ENCODE data around the gene STAT4.

The STAT4 gene

DNA sequence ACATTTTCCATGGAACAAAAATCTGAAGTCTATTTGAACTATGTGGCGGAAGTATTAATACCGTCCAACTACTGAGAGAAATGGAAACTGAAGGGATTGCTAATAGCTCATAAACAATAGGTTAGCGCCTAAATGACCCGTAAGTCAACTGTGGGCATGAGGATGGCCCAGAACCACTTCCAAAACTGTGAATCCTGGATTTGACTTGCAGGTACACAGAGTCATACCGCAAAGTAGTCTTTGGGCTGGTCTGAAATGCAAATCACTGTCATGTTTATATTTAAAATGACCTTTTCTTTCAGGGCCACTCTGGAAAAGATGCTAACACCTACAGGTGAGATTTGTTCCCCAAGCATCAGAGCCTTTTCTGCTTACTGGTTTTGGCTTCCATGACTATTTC, 50.6 kb downstream of the STAT4 start:
- no peak for DNase-seq (ENCODE audit: low read depth in 1 of 2, low spot score in 1 of 2)

DNA sequence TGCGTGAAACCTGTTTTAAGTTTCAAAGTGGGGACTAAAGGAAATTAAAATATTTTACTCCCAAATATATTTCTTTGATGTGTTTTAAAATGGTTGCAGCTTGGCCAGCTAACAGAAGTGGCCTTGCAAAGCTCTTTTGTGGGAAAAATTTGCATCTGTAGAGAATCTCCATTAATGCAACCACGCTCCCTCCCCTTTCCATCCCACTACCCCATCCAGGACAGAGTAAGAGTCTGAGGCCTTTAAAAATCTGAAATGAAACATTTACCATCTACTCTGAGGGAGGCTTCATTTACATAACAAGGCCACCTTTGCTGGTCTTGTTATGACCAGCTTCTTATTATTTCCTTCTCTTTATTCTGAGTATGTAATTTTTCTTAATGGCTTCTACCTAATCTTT, 63.5 kb downstream of the STAT4 start:
- DNase-seq (ENCODE audit: low read depth in 1 of 2, low spot score in 1 of 2) = no peak

DNA sequence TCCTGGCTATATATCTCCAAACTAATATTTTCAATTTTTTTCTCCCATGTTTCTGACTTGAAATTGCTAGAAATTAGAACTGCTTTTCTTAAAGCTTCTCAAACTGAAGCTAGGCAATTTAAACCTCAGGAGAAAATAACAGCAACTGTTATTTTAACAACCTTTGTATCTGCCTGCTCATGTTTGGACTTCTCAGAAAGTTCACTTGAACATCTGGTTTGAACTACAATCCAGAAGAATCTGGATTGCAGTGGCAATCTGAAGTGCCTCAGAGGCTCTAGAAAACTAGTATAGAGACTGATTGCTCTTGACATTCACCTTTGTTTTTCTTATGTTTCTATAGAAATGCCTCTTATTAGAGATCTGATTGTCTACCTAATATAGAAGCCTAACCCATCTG, 64.1 kb downstream of the STAT4 start:
- no peak for DNase-seq (ENCODE audit: low read depth in 1 of 2, low spot score in 1 of 2)

DNA sequence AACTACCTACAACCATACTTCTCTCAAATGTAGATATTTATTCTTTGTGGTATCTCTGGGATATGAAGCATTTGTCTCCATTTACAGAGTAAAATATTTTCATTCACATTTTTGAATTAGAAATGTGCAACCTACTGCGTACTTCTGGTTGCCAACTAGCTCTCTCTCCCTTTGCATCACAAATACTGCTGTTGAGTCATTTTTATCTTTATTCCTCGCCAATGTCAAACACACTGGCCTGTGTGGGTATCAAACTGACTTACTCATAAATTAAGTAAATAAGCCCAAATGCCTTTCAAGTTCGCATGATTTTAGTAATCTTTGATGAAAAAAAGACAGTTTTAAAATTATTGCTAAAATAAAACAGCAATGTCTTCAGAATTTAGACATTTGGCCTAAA, 67.3 kb downstream of the STAT4 start:
- no peak for DNase-seq (ENCODE audit: low read depth in 1 of 2, low spot score in 1 of 2)

DNA sequence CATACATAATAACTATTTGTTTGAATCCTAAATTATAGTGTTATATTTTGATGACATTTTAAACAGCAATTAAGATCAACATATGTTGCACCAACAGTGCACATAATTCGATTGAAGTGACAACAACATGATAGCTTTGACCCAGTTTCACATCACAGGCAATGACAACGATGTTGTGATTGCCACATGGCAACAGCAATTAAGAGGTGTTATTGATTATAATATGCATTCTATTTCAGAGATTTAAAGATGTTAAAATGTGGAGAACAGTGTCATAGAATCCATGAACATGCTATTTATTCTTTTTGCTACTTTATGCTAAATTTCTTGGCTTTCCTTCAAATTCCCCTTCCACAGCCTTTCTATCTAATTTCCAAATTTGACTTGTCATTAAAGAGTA, 68.5 kb downstream of the STAT4 start:
- no peak for DNase-seq (ENCODE audit: low read depth in 1 of 2, low spot score in 1 of 2)

DNA sequence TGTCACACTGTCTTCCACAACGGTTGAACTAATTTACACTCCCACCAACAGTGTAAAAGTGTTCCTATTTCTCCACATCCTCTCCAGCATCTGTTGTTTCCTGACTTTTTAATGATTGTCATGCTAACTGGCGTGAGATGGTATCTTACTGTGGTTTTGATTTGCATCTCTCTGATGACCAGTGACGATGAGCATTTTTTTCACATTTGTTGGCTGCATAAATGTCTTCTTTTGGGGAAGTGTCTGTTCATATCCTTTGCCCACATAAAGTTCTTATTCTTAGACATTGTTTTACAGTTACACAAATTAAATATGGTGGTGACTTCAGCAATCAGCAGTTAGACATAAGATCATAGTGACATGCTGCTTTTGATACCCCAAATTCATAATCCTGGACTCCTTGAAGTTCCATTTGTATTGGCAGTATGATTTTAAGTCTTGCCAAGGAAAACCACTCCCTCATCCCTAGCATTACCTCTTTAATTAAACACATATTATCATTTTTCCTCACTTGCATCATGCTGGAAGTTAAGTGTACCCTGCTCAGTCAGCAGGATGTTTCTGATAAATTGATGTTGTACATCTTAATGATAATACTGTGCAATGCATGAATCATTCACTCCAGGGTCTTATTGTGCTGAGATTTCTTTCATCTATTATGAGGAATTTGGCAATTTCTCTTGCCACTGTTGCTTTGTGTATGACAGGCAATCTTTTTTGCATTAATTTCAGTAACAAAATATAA, 69.2 kb downstream of the STAT4 start:
- DNase-seq (ENCODE audit: low read depth in 1 of 2, low spot score in 1 of 2) = no peak

DNA sequence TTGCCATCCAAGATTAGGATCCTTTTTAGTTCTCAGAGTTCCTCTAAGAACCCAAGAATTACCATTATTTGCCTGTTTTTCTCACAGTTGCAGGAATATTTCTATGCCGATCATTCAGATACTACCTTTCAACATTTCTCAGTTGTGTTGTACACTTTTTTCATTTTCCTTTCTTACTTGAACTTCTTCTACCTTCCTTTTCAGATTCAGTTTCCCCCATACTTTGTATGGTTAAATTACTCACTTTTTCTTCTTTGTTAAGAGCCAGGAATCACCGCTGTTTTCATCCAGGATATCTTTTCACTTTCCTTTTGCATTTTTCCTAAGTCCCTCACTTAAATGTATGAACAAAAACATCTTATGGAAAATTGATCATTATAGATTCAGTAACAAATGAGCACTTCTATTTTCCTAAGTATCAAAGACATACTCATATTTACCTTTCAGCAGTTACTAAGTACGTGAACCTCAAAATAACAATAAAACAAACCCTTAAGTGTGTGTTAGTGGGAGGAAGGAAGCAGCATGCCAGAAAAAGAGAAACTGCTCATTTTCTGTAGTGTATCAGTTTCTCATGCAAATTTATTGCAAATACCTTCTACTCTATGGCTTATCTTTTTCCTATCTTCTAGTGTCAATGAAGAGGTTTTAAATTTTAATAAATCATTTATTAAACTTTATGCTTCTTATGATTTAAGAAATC, 72.5 kb downstream of the STAT4 start:
- DNase-seq (ENCODE audit: low read depth in 1 of 2, low spot score in 1 of 2) = no peak

DNA sequence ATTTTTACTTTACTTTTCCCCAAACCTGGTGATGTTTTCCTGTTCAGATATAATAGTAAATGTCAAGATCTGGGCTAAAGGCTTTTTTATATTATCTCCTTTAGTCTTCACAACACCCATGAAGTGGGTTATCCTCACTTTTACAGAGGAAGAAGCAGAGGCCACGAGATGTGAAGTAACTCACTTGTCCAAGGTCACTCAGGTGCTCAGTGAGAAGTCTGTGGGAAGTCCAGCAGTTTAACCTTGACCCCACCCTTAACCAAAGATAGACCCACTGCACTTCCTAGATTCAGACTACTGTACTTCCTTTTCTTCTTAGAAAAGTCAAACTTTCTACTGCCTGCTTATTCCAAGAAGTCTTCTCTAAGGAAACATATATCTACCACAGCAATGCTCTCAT, 80.5 kb downstream of the STAT4 start:
- no peak for DNase-seq (ENCODE audit: low read depth in 1 of 2, low spot score in 1 of 2)

DNA sequence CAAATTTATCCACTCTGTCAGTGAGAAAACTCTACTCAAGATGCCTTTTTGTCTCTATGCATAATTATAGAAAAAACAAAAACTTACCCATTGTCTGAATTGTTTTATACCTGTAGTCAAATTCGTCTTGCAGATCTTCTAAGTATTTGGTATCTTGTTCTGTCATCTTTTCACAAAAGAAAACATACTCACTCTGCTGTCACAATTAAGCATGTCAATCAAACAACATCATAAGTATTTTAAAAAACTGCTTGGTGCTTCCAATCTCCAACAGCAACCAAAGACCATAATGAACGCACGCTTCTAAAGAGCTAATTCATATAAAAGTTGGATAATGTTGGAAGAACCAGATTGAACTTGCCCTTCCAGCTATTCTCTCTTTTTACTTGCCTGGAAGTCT, 81.2 kb downstream of the STAT4 start:
- DNase-seq (ENCODE audit: low read depth in 1 of 2, low spot score in 1 of 2) = no peak

DNA sequence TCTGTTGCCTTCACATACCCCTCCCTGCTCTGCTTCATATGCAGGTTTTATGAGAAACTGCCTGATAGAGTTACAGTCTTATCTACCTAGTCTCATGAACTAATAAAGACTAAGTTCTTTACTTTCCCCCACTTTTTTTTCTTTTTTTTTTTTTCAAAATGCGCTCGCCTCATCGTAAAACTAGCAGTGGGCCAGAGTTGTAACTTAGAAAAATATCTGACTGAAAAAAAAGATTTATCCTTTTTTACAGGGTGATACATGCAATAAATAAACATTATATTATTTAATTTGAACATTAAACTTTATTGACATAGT, 83.9 kb downstream of the STAT4 start:
- no peak for DNase-seq (ENCODE audit: low read depth in 1 of 2, low spot score in 1 of 2)

DNA sequence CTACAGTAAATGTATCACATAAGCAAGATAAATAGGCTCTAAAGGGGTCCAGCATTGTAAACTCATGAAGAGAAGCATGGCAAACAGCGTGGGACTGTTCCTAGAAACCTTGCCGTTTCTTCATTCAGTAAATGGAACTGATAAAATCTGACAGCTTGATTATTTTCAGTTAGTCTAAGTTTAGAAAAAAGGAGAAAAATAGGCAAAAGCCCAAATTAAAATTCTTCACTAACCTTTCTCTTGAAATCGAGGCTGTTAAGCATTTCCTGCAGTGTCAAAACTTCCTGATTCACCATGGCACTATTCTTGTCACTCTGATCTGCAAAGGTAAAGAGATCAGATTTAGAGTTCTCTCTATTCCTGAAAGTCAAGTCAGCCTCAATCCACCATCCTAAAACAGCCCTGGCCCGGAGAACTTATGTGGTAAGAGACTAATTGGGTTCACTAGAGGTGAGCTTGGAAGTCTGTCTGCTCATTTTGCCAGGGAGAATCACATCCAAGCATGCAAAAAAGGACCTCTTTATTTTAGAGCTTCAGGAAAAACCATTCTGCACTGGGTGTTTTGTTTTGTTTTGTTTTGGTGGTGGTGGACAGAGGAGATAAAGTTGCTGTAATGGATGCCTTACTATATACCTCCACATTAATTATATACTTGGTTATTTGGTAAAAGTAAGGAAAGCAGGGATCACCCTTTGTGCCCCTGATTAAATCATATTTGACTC, 84.4 kb downstream of the STAT4 start:
- DNase-seq (ENCODE audit: low read depth in 1 of 2, low spot score in 1 of 2) = no peak

DNA sequence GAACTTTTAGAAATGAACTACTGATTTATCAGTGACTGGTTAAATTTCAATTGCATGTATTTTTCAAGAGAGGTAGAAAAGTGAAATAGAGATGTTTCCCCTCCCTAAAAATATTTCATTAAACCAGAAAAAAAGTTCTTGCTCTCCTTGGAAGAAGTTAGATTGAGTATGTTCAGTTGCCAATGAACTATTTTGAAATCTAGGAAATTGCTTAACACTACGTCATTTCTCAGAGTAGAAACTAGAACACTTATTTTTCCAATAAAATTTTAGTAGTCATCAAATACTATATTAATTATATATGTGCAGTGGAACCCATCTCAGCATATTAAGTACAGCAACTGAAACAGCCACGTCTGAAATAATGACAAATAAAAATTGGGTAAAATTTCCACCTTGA, 85.0 kb downstream of the STAT4 start:
- DNase-seq (ENCODE audit: low read depth in 1 of 2, low spot score in 1 of 2) = no peak

DNA sequence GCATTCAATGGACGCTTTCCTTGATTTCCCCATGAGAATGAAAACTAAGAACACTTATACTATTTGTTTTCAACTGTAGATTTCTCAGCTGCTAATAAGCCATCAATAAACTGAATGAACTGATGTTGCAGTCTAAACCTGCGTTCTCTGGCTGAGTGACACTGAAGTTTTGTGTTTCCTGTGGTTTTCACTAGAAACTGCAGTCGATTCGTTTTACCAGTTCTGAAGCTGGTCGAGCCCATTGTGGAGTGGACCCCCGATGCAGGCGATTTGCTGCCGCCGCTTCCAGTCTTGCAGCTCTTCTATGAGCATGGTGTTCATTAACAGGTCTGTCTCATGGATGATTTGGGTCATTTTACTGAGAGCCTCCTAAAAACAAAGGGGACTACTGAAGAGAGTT, 86.2 kb downstream of the STAT4 start:
- DNase-seq (ENCODE audit: low read depth in 1 of 2, low spot score in 1 of 2) = no peak

DNA sequence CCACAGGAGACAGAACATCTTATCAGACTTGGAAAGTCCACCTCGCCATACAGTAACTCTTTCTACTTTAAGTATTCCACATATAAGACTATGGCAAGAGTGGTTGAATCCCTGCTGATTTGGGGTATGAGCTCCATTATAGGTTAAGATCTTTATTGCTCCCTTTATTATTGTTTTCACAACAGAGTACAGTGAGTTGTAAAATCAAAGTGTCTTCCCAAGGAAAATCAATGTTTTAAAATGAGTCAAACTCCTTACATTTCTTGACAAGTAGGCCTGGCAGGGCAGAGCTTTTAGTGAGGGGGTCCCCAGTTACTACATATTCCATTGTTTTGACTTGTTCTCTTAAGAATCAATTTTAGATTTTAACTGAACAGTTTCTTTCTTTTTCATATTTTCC, 87.2 kb downstream of the STAT4 start:
- no peak for DNase-seq (ENCODE audit: low read depth in 1 of 2, low spot score in 1 of 2)

DNA sequence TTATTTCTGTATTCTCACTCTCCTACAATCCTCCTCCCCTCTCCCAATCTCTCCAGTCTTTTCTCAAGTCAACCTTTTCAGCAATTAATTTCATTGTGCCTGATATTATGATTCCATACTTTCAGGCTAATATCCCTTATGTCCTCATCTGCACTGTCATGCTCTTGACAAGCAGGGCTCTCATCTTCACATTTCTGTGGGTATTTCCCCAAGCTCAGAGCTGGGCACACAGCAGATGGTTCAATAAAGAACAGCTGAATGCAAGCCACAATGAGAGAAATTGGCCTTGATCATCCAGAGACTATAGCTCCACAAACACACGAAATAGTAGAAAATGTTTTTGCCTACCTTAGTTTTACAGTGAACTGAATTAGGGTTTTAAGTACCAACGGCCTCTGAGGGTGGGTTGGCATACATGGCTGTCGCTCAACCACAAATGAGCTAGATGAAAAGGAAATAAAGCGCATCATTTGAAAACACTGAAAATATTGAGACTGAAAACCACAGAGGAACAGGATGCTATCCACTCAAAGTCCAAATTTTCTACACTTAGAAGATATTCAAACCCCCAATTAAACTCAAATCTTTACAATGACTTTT, 89.3 kb downstream of the STAT4 start:
- DNase-seq (ENCODE audit: low read depth in 1 of 2, low spot score in 1 of 2) = no peak

DNA sequence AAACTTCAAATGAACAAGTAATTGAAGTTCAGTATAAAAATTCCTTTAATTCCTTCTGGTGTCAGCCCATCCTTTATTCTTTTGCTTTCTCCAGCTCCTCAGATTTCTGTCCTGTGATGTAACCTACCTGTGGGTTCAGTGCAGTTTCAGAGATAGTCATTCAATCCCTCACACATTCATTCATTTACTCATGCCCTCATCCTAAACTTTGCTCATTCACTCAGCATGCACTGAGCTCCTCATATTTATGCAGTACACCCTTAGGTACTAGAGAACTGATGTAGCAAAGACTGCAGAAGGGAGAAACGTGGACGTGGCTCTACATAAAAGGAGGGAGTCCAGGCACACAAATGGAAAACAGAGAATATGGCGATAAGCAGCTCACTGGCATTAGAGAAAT, 91.5 kb downstream of the STAT4 start:
- DNase-seq (ENCODE audit: low read depth in 1 of 2, low spot score in 1 of 2) = no peak

DNA sequence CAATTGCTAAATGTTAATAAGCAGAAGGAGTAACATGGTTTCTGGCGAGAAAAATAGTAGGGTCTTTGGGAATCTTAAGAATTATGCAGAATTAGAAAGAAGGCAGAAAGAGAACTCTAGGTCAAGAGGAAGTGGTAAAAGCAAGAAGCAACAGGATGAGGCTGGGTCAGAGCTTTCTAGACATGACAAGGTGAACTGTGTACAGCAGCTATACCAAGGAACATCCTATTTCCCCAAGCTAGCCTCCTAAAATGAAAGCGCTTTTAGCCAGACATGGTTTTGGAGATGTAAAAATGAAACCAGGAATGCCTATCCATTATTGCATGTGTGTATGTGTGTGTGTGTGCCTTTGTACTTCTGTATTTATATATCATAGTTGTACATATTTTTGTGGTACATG, 94.6 kb downstream of the STAT4 start:
- no peak for DNase-seq (ENCODE audit: low read depth in 1 of 2, low spot score in 1 of 2)

DNA sequence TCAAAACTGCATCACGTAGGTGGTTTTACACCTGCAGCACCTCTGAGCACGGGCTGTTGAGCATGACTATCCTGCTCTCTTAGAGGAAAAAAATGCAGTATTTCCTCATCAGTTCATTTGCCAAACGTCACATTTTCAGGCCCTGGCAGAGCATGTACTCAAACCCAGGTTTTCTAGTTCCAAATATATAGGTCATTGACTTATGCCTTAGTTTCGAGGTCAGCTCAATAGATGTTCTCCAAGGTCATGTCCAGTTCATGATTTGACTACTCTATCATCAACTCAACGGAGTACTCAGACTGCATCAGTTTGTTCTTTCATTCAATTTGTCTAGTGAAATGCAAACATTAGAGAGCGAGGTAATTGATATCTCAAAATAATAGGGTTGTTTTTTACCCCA, 97.5 kb downstream of the STAT4 start:
- DNase-seq (ENCODE audit: low read depth in 1 of 2, low spot score in 1 of 2) = no peak

DNA sequence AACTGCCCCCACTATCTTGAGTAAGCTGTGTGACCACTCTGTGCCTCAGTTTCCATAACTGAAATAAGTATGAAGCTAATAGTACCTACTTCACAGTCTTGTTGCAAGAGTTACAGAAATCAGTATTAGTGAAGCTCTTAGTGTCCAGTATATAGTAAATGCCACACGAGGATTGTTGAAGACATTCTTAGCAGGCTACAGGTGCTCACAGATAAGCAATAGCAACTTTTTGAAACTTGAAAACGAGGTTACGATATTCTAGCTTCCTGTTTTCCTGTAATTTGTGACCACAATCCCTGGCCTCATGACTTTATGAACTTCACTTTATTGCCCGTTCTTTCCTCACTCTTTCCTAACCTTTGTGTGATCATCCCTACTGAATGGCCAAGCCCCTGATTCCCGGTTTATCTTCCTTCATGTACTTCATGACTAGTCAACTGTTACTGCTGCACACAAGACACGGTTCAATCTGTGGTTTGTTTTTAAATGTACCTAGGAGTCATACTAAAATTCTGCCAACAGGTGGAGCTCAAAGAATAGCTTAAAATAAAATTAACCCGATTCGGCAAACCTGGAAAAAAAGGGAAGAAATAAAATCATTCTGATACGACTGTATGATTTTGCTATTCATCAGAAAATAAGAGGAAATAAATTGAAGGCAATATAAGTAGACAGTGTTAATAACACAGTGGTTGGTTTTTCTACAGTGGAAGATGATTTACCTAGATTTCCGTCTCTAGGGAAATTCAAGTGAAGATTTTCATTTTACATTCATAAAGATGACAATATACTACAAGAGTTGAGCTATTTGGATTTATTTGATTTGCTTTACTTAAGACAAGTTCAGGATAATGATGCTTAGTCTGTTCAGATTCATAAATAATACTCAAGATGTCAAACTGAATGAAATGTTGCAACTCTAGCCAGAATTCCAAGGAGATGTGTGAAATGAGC, 98.7 kb downstream of the STAT4 start:
- no peak for DNase-seq (ENCODE audit: low read depth in 1 of 2, low spot score in 1 of 2)

DNA sequence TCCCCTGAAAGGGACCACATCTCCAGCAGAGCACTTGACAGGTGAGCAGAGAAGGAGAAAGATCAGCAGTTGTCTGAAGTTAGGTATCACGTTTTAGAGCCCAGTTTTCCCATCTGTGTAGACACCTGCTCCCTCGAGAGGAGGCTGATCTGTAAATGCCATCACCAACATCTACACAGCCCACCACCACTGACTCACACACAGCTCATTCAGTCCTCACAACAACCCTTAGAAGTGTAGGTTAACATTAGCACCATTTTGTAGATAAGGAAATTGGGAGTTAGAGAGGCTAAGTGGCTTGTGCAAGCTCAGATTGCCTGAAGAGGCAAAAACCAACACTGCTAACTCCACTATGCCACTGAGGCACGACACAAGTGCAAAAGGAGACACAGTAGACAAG, 99.6 kb downstream of the STAT4 start:
- DNase-seq (ENCODE audit: low read depth in 1 of 2, low spot score in 1 of 2) = no peak

DNA sequence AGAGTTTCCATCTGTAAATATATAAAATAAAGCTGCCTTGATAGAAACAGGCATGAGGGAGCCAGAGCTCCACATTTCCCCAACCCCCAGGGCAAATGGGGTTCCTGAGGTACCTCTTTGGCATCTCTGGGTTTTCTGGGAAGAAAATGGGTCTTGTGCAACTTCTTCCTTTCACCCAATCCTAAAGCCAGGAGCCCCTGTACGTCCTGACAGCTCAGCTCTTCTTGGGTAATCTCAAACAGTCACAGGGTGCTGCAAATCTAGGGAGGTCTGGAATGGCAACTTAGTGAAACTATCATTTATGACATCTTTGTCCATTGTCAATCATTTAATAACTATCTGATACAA, 100.2 kb downstream of the STAT4 start:
- no peak for DNase-seq (ENCODE audit: low read depth in 1 of 2, low spot score in 1 of 2)
